Measurements from ENCODE around the gene GCNT2.
"Not testable (repeated sequence)": the region's sequence is repeated elsewhere in the genome, so short reads cannot be mapped to it uniquely, and the experiment has no call there.

GCNT2 gene

DNA sequence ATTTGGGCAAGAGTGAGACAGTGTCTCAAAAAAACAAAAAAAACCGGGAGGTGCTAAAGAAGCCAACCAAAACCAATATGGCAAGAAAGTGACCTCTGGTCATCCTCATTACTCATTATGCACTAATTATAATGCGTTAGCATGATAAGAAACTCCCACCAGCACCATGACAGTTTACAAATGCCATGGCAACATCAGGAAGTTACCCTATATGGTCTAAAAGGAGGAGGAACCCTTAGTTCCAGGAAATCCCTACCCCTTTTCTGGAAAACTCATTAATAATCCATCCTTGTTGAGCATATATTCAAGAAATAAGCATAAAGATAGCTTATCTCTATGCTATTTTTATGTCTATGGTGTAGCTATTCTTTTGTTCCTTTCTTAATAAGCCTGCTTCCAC is 141.6 kb downstream of the GCNT2 start:
- no peak overlapping the region for H3K4me3 ChIP-seq (ENCODE audit: low read depth, low read length)
- TF ChIP-seq, protein P1, sequence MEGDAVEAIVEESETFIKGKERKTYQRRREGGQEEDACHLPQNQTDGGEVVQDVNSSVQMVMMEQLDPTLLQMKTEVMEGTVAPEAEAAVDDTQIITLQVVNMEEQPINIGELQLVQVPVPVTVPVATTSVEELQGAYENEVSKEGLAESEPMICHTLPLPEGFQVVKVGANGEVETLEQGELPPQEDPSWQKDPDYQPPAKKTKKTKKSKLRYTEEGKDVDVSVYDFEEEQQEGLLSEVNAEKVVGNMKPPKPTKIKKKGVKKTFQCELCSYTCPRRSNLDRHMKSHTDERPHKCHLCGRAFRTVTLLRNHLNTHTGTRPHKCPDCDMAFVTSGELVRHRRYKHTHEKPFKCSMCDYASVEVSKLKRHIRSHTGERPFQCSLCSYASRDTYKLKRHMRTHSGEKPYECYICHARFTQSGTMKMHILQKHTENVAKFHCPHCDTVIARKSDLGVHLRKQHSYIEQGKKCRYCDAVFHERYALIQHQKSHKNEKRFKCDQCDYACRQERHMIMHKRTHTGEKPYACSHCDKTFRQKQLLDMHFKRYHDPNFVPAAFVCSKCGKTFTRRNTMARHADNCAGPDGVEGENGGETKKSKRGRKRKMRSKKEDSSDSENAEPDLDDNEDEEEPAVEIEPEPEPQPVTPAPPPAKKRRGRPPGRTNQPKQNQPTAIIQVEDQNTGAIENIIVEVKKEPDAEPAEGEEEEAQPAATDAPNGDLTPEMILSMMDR (IDR thresholded peaks at IDR 0.05; ENCODE audit: low read depth, low read length): no peak

GRCh38 chr6:10665595-10665994 is 144.4 kb downstream of the GCNT2 start:
- not testable (repeated sequence) for H3K4me3 ChIP-seq (ENCODE audit: low read depth, low read length)

- TF ChIP-seq, protein P1 (IDR thresholded peaks at IDR 0.05; ENCODE audit: low read depth, low read length): no peak
- no peak overlapping the region for H3K4me3 ChIP-seq (ENCODE audit: low read depth, low read length)
Observed at GRCh38 chr6:10668126-10668917, 147.2 kb downstream of the GCNT2 start.

DNA sequence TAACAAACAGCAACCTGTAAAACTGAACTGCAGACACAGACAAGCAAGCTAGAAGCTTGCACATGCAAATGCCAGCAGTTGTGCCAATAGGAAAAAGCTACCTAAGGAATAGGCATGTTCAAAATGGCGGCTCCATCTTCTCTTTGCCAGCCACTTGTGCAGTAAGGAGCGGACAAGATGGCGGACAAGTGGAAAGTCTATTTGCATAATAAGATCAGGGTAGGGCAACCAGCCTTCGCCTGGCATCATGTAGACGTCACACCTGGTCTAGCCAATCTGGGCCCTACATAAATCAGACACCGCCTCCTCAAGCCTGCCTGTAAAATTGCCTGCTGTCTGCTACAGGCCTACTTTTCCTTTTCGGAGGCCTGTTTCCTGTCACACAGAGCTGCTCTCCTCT is 155.3 kb downstream of the GCNT2 start:
- TF ChIP-seq, protein P1 (IDR thresholded peaks at IDR 0.05; ENCODE audit: low read depth, low read length): no peak
- H3K4me3 ChIP-seq (ENCODE audit: low read depth, low read length): no peak overlapping the region

- TF ChIP-seq, protein P1 (IDR thresholded peaks at IDR 0.05; ENCODE audit: low read depth, low read length): no peak
Observed at GRCh38 chr6:10678456-10678855, 157.3 kb downstream of the GCNT2 start.

More at GRCh38 chr6:10678456-10678855, 157.3 kb downstream of the GCNT2 start:
- H3K4me3 ChIP-seq (ENCODE audit: low read depth, low read length): no peak overlapping the region
